EL (cell line): ENCODE measurements around the gene INSIG1.
A peak's percentile ranks its signal among the peaks of the same experiment; 100 is the strongest.

ENCODE experiments used
- DNase-seq: peaks from one replicate; pipeline ENCODE4 v3.0.0-alpha.2; 2016

INSIG1 gene

GRCh38 chr7:155267023-155267422 lies 30.7 kb upstream of the INSIG1 start:
- no peak for DNase-seq

GRCh38 chr7:155267436-155267835 lies 30.2 kb upstream of the INSIG1 start:
- DNase-seq, result no peak

GRCh38 chr7:155268211-155268610 lies 29.5 kb upstream of the INSIG1 start:
- no peak for DNase-seq

- DNase-seq, result no peak
Observed at GRCh38 chr7:155268921-155269650, 28.6 kb upstream of the INSIG1 start.

GRCh38 chr7:155269766-155270585 lies 27.7 kb upstream of the INSIG1 start:
- peak; percentile 52 for DNase-seq

GRCh38 chr7:155270861-155271260 lies 26.8 kb upstream of the INSIG1 start:
- DNase-seq, result no peak

- DNase-seq, result no peak
Observed at GRCh38 chr7:155274633-155275355, 22.9 kb upstream of the INSIG1 start.

- DNase-seq, result no peak
Observed at GRCh38 chr7:155276042-155276799, 21.5 kb upstream of the INSIG1 start.

GRCh38 chr7:155276800-155277375 lies 20.8 kb upstream of the INSIG1 start:
- no peak for DNase-seq

- peak; percentile 45 for DNase-seq
Observed at GRCh38 chr7:155277385-155277994, 20.2 kb upstream of the INSIG1 start.

- no peak for DNase-seq
Observed at GRCh38 chr7:155278921-155279320, 18.8 kb upstream of the INSIG1 start.

- no peak for DNase-seq
Observed at GRCh38 chr7:155279787-155280445, 17.8 kb upstream of the INSIG1 start.

- DNase-seq, result no peak
Observed at GRCh38 chr7:155280446-155281397, 17.0 kb upstream of the INSIG1 start.

GRCh38 chr7:155281398-155281969 lies 16.2 kb upstream of the INSIG1 start:
- DNase-seq, result no peak

GRCh38 chr7:155282671-155283070 lies 15.0 kb upstream of the INSIG1 start:
- DNase-seq, result no peak

GRCh38 chr7:155283565-155284194 lies 14.0 kb upstream of the INSIG1 start:
- no peak for DNase-seq

GRCh38 chr7:155284496-155285274 lies 13.0 kb upstream of the INSIG1 start:
- DNase-seq, result no peak

- DNase-seq, result no peak
Observed at GRCh38 chr7:155285423-155285822, 12.3 kb upstream of the INSIG1 start.
